Neural cell (in vitro differentiated cells): ENCODE data around the gene MEIOB. TPM values are rescaled to one million over a fixed set of nuclear protein-coding genes. Genes with fewer than 3 reads are reported as not detected.

ENCODE experiments used
- H2AFZ ChIP-seq: fragments of 200-600, 300-800 bp; sonication (generic), shearing (Covaris generic); 2 replicates; pipeline ENCODE4 v1.6.0; 2014; ENCODE audit warnings: low read depth, mild to moderate bottlenecking, antibody characterized with exemption, low read length, moderate library complexity
- H3F3A ChIP-seq: fragments of 200-600 bp; shearing (Covaris generic); 2 replicates; pipeline ENCODE4 v1.6.1; 2016; ENCODE audit warnings: mild to moderate bottlenecking, moderate library complexity, mixed read lengths, antibody characterized with exemption, low read length; ENCODE audit not compliant: insufficient read depth, poor library complexity, severe bottlenecking
- H3K27ac ChIP-seq: fragments of 200-600, 300-800 bp; sonication (generic), shearing (Covaris generic); 2 replicates; pipeline ENCODE4 v1.5.1; 2014; ENCODE audit warnings: mild to moderate bottlenecking, low read length, moderate library complexity
- H3K27me3 ChIP-seq: fragments of 300-800, 200-600 bp; sonication (generic), shearing (Covaris generic); 2 replicates; pipeline ENCODE4 v1.6.0; 2014; ENCODE audit warnings: mild to moderate bottlenecking, low read depth, low read length, moderate library complexity; ENCODE audit not compliant: insufficient read depth
- H3K36me3 ChIP-seq: fragments of 300-800, 200-600 bp; sonication (generic), shearing (Covaris generic); 2 replicates; pipeline ENCODE4 v1.5.1; 2014; ENCODE audit warnings: mild to moderate bottlenecking, antibody characterized with exemption, low read length, moderate library complexity; ENCODE audit not compliant: insufficient read depth
- H3K4me2 ChIP-seq: fragments of 300-800, 200-600 bp; sonication (generic), shearing (Covaris generic); 2 replicates; pipeline ENCODE4 v1.6.0; 2014; ENCODE audit warnings: mild to moderate bottlenecking, low read length
- H3K4me3 ChIP-seq: fragments of 300-800, 200-600 bp; sonication (generic), shearing (Covaris generic); 2 replicates; pipeline ENCODE4 v1.5.1; 2014; ENCODE audit warnings: mild to moderate bottlenecking, low read length, moderate library complexity
- H3K79me2 ChIP-seq: fragments of 200-600 bp; shearing (Covaris generic); replicated peaks from 2 replicates; pipeline ENCODE4 v1.6.0; 2014; ENCODE audit warnings: mild to moderate bottlenecking, low read length, moderate library complexity; ENCODE audit not compliant: insufficient read depth
- H3K9ac ChIP-seq: fragments of 300-800, 200-600 bp; sonication (generic), shearing (Covaris generic); 2 replicates; pipeline ENCODE4 v1.6.1; 2016; ENCODE audit warnings: mild to moderate bottlenecking, low read length, mixed read lengths
- H3K9me2 ChIP-seq: fragments of 200-600 bp; shearing (Covaris generic); 2 replicates; pipeline ENCODE4 v1.6.1; 2016; ENCODE audit warnings: mild to moderate bottlenecking, low read length, mixed read lengths; ENCODE audit not compliant: insufficient read depth
- H3K9me3 ChIP-seq: fragments of 200-600, 300-800 bp; sonication (generic), shearing (Covaris generic); 2 replicates; pipeline ENCODE4 v1.6.1; 2016; ENCODE audit warnings: mild to moderate bottlenecking, mixed run types, low read length, moderate library complexity, mixed read lengths
- H4K20me1 ChIP-seq: fragments of 200-600 bp; shearing (Covaris generic); 2 replicates; pipeline ENCODE4 v1.6.1; 2016; ENCODE audit warnings: mild to moderate bottlenecking, mixed run types; ENCODE audit not compliant: insufficient read depth
- CTCF ChIP-seq: fragments of 450-650 bp; IDR thresholded peaks from 2 replicates; pipeline ENCODE4 v1.5.1; 2014; ENCODE audit warnings: antibody characterized with exemption, mild to moderate bottlenecking, moderate library complexity; ENCODE audit not compliant: poor library complexity, severe bottlenecking
- EP300 ChIP-seq: fragments of 450-650 bp; conservative IDR thresholded peaks from 2 replicates; pipeline ENCODE4 v1.6.1; 2014; ENCODE audit warnings: antibody characterized with exemption, mild to moderate bottlenecking, moderate library complexity; ENCODE audit not compliant: poor library complexity, severe bottlenecking
- EZH2 ChIP-seq: fragments of 200-600, 300-800 bp; shearing (Covaris generic), sonication (generic); IDR thresholded peaks from 2 replicates; pipeline ENCODE4 v1.6.1; 2014; ENCODE audit warnings: antibody characterized with exemption, low read length, borderline replicate concordance, mild to moderate bottlenecking; ENCODE audit not compliant: insufficient read depth, poor library complexity, severe bottlenecking
- MXI1 ChIP-seq: fragments of 450-650 bp; conservative IDR thresholded peaks from 2 replicates; pipeline ENCODE4 v1.6.1; 2014; ENCODE audit warnings: antibody characterized with exemption, mild to moderate bottlenecking; ENCODE audit not compliant: poor library complexity, severe bottlenecking
- POLR2AphosphoS5 ChIP-seq: IDR thresholded peaks from 2 replicates; pipeline ENCODE4 v1.6.1; 2012
- RAD21 ChIP-seq: fragments of 450-650 bp; conservative IDR thresholded peaks from 2 replicates; pipeline ENCODE4 v1.6.1; 2014; ENCODE audit warnings: antibody characterized with exemption, mild to moderate bottlenecking, moderate library complexity
- SMC3 ChIP-seq: fragments of 450-650 bp; conservative IDR thresholded peaks from 2 replicates; pipeline ENCODE4 v1.6.1; 2014; ENCODE audit warnings: antibody characterized with exemption, mild to moderate bottlenecking, moderate library complexity; ENCODE audit not compliant: poor library complexity
- TAF1 ChIP-seq: IDR thresholded peaks from 2 replicates; pipeline ENCODE4 v1.6.1; 2012; ENCODE audit warnings: low read depth
- polyA plus RNA-seq: library from polyadenylated mRNA; depleted of rRNA; stranded (reverse); fragments of >200 nt; gene quantifications from 2 replicates; pipeline ENCODE4 v1.2.3, GENCODE V29; 2014
- TF ChIP-seq, protein P1 (sequence below): IDR thresholded peaks from 2 replicates; pipeline ENCODE4 v1.6.1; 2012; ENCODE audit warnings: borderline replicate concordance

MEIOB gene
- polyA plus RNA-seq, 1 donor from 2014 or later = not detected

DNA sequence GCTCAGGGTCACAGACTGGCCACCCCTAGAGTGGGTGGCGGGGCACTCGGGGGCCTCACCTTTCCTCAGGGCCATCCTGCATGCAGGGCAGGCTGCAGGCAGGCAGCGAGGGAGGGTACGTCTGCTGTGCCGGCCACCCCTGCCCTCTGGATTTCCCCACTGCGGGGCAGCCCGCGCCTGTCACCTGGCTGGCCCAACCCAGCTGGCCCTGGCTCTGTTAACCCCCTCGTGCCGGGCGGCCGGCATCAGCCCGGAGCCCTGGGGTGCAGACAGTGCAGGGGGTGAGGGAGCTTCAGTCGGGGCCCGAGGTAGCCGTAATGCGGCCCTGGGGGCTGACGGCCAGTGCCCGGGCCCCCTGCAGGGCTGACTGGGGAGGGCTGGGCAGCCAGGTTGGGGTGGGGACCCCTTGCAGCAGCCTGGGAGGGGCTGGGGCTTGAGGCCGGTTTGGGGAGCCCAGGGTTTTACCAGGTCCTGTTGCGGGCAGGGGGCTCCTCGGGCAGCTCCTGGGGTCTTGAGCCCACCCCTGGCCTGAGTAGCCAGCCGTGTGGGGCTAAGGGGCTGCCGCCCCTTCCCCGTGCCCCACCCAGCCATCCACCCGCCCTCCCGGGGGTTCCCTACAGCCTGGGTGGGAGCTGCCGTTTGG, 78.3 kb downstream of the MEIOB start, which contains the start of gene IGFALS:
TSS of gene IGFALS (minus strand) at position 128 of the 643 bp plus-strand sequence. CDS start at position 75, 53 bp downstream.
- H3K4me3 ChIP-seq = no peak within 1 kb of the TSS
- no peak within 1 kb of the TSS for H3K4me2 ChIP-seq
- H3K9ac ChIP-seq = no peak within 1 kb of the TSS
- H4K20me1 ChIP-seq = no peaks in the 10 kb centered on the region
- H3K27me3 ChIP-seq = no peaks in the 10 kb centered on the region
- no peaks in the 10 kb centered on the region for H3K36me3 ChIP-seq
- no peak within 1 kb of the TSS for H2AFZ ChIP-seq
- no peaks in the 10 kb centered on the region for H3F3A ChIP-seq
- no peak within 1 kb of the TSS for H3K27ac ChIP-seq
- TF ChIP-seq RAD21 = no peak
- no peak for TF ChIP-seq EP300
- no peak for TF ChIP-seq CTCF
- TF ChIP-seq EZH2 = no peak
- TF ChIP-seq POLR2AphosphoS5 = no peak
- no peak for TF ChIP-seq SMC3
- TF ChIP-seq TAF1 = no peak
- TF ChIP-seq, protein P1, sequence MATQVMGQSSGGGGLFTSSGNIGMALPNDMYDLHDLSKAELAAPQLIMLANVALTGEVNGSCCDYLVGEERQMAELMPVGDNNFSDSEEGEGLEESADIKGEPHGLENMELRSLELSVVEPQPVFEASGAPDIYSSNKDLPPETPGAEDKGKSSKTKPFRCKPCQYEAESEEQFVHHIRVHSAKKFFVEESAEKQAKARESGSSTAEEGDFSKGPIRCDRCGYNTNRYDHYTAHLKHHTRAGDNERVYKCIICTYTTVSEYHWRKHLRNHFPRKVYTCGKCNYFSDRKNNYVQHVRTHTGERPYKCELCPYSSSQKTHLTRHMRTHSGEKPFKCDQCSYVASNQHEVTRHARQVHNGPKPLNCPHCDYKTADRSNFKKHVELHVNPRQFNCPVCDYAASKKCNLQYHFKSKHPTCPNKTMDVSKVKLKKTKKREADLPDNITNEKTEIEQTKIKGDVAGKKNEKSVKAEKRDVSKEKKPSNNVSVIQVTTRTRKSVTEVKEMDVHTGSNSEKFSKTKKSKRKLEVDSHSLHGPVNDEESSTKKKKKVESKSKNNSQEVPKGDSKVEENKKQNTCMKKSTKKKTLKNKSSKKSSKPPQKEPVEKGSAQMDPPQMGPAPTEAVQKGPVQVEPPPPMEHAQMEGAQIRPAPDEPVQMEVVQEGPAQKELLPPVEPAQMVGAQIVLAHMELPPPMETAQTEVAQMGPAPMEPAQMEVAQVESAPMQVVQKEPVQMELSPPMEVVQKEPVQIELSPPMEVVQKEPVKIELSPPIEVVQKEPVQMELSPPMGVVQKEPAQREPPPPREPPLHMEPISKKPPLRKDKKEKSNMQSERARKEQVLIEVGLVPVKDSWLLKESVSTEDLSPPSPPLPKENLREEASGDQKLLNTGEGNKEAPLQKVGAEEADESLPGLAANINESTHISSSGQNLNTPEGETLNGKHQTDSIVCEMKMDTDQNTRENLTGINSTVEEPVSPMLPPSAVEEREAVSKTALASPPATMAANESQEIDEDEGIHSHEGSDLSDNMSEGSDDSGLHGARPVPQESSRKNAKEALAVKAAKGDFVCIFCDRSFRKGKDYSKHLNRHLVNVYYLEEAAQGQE = no peak
- TF ChIP-seq MXI1 = no peak
- H3K9me3 ChIP-seq = no peaks in the 10 kb centered on the region
- no peaks in the 10 kb centered on the region for H3K9me2 ChIP-seq
- no peaks in the 10 kb centered on the region for H3K79me2 ChIP-seq

DNA sequence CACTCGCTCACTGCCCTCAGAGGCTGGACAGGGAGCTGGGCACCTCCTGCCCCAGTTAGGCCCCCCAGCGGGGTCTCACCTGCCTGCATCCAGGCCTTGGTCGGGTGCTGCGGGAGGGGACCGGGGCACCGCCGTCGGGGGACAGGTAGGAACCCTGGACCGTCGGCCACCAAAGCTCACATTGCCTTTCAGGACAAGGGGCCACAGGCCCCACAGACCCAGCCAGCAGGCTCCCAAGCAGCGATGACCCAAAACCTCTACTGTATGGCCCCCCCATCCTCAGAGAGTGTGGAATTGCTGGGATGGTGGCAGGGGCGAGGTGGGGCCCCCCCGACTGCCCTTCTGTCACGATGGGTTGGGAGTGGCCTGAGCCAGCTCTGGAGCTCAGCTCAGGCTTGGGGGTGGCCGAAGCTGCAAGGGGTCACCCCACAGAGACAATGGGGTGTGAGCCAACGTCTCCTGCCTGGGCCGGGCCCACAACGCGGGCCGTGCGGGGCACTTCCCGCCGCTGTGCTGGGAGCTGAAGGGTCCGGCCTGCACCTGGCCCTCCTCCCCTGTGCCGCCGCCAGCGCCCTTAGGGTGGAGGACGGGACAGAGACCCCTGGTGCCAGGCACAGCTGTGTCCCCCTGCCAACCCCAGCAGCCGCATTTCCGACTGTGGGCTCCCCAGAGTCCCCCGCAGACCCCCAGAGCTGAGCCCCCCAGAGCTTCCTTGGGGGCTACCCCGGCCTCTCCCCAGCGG, 79.0 kb downstream of the MEIOB start:
- Histone ChIP-seq H4K20me1 (no peaks in the 10 kb centered on the region), H2AFZ (no peak overlapping the region), H3K36me3 (no peaks in the 10 kb centered on the region), H3F3A (no peaks in the 10 kb centered on the region), H3K27ac (no peak overlapping the region), H3K4me2 (no peak overlapping the region), H3K4me3 (no peak overlapping the region), H3K9me2 (no peaks in the 10 kb centered on the region), H3K79me2 (no peaks in the 10 kb centered on the region), H3K9me3 (no peaks in the 10 kb centered on the region), H3K27me3 (no peaks in the 10 kb centered on the region), H3K9ac (no peak overlapping the region)
- TF ChIP-seq RAD21 (no peak), SMC3 (no peak), TAF1 (no peak), POLR2AphosphoS5 (no peak), CTCF (no peak), EZH2 (no peak), MXI1 (no peak), EP300 (no peak)
- TF ChIP-seq, protein P1 = no peak
